Uterus (tissue), 4 donors: ENCODE data around the gene GNB1. TPM values are rescaled to one million over a fixed set of nuclear protein-coding genes. Genes with fewer than 3 reads are reported as not detected.

Experiments used
- DNase-seq, 2 donors: peaks; one replicate each; pipeline ENCODE4 v3.0.0-alpha.2; 2019 to 2020
- H3K27ac ChIP-seq, 2 donors: fragments of 200-600 bp; sonication (generic); 1 replicate in 1 of 2; 2 replicates in 1 of 2; pipeline ENCODE4 v1.5.1; 2016 to 2018
- H3K27me3 ChIP-seq, 2 donors: fragments of 200-600 bp; sonication (generic); one replicate each; pipeline ENCODE4 v1.5.1; 2018 to 2019; ENCODE audit warnings: control low read depth in 1 of 2
- H3K36me3 ChIP-seq, 2 donors: fragments of 200-600 bp; sonication (generic); one replicate each; pipeline ENCODE4 v1.5.1; 2019; ENCODE audit warnings: control low read depth in 1 of 2
- H3K4me1 ChIP-seq, 2 donors: fragments of 200-600 bp; sonication (generic); one replicate each; pipeline ENCODE4 v1.5.1; 2018 to 2019; ENCODE audit warnings: control low read depth in 1 of 2
- H3K4me3 ChIP-seq, 2 donors: fragments of 200-600 bp; sonication (generic); 1 replicate in 1 of 2; 2 replicates in 1 of 2; pipeline ENCODE4 v1.5.1; 2018 to 2019; ENCODE audit warnings: mild to moderate bottlenecking in 1 of 2
- H3K9me3 ChIP-seq, 2 donors: fragments of 200-600 bp; sonication (generic); one replicate each; pipeline ENCODE4 v1.5.1; 2019; ENCODE audit warnings: control low read depth in 1 of 2
- POLR2A ChIP-seq, 2 donors: fragments of 450-650 bp; IDR thresholded peaks; one replicate each; pipeline ENCODE4 v1.6.1; 2016; ENCODE audit warnings: antibody characterized with exemption in 2 of 2, mild to moderate bottlenecking in 1 of 2, moderate library complexity in 1 of 2
- intact Hi-C: fragments of 100-400 bp; cut with DNase I; formaldehyde crosslinking; loops from one replicate; pipeline ENCODE4 v1.15.1; 2023; ENCODE audit warnings: low total_unique reads
- total RNA-seq, 4 donors: library from RNA; depleted of rRNA in 3 of 4; stranded (reverse); fragments of >200 nt in 3 of 4; gene quantifications; one replicate each; pipeline versions ENCODE4 v1.1.0 to v1.2.4, GENCODE V29; 2014 to 2023
- TF ChIP-seq, protein P1 (sequence below), 4 experiments: fragments of 200-600 bp in 2 of 4; fragments of 450-650 bp in 2 of 4; sonication (generic) in 2 of 4; IDR thresholded peaks; one replicate each; pipeline ENCODE4 v1.5.1; 2016 to 2019; ENCODE audit warnings: antibody characterized with exemption in 4 of 4, mild to moderate bottlenecking in 2 of 4, moderate library complexity in 1 of 4
- donor health status: DM: yes; HTN: yes; CAD: no.

Gene GNB1
- total RNA-seq, 4 donors from 2014 or later, result 50.2 to 320 (median 104) TPM

DNA sequence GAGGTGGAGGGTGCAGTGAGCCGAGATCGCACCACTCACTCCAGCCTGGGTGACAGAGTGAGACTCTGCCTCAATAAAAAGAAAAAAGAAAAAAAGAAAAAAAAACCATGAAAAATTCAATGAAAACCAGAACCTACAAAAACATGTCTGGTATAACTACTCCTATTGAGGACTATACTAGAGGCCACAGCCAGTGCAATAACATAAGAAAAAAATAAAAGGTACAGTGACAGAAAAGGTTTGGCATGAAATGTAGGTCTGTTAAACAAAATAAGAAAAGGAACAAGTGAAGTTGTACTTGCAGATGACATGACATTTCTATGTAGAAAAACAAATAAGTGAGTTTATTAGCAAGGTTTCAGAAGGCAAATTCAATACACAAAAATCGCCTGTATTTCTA lies 120.8 kb downstream of the GNB1 start:
- intact Hi-C loops, result no loop called here

DNA sequence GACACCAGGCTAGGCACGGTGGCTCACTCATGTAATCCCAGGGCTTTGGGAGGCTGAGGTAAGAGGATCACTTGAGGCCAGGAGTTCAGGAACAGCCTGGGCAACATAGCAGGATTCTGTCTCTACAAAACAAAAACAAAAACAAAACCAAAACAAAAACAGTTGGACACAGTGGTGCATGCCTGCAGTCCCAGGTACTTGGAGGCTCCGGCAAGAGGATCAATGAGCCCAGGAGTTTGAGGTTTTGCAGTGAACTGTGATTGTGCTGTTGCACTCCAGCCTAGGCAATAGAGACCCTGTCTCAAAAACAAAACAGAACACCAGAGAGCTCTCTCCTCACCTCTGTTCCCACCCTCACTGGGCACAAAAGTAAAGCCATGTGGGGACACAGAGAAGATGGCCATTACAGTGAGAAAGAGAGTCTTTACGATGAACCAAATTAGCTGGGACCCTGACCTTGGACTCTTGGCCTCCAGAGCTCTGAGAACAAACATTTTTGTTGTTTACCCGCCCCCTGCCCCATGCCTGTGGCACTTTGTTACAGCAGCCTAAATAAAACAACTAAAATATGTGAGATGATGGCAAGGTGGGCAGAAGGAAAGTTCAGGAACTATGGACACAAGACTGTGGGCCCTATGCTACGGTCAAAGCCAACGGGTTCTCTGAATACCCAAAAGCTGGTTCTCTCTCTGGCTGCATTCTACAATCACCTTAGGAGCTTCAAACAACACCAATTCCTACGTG lies 122.5 kb downstream of the GNB1 start:
- Histone ChIP-seq H3K36me3 (no peaks in the 10 kb centered on the region), H3K4me1 (no peaks in the 10 kb centered on the region), H3K27me3 (no peaks in the 10 kb centered on the region), H3K27ac (no peak overlapping the region), H3K9me3 (no peaks in the 10 kb centered on the region), H3K4me3 (no peak overlapping the region)
- TF ChIP-seq, protein P1, sequence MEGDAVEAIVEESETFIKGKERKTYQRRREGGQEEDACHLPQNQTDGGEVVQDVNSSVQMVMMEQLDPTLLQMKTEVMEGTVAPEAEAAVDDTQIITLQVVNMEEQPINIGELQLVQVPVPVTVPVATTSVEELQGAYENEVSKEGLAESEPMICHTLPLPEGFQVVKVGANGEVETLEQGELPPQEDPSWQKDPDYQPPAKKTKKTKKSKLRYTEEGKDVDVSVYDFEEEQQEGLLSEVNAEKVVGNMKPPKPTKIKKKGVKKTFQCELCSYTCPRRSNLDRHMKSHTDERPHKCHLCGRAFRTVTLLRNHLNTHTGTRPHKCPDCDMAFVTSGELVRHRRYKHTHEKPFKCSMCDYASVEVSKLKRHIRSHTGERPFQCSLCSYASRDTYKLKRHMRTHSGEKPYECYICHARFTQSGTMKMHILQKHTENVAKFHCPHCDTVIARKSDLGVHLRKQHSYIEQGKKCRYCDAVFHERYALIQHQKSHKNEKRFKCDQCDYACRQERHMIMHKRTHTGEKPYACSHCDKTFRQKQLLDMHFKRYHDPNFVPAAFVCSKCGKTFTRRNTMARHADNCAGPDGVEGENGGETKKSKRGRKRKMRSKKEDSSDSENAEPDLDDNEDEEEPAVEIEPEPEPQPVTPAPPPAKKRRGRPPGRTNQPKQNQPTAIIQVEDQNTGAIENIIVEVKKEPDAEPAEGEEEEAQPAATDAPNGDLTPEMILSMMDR (IDR thresholded peaks at IDR 0.05), result no peak
- TF ChIP-seq POLR2A (IDR thresholded peaks at IDR 0.05), result no peak
- no peak for DNase-seq
- intact Hi-C loops, result no loop called here

More for the DNA sequence above, 120.8 kb downstream of the GNB1 start:
- no peak overlapping the region for H3K4me3 ChIP-seq
- no peak for DNase-seq
- H3K36me3 ChIP-seq, result no peaks in the 10 kb centered on the region
- no peaks in the 10 kb centered on the region for H3K27me3 ChIP-seq
- no peaks in the 10 kb centered on the region for H3K4me1 ChIP-seq
- TF ChIP-seq, protein P1 (IDR thresholded peaks at IDR 0.05), result no peak
- TF ChIP-seq POLR2A (IDR thresholded peaks at IDR 0.05), result no peak
- H3K9me3 ChIP-seq, result no peaks in the 10 kb centered on the region
- H3K27ac ChIP-seq, result no peak overlapping the region

DNA sequence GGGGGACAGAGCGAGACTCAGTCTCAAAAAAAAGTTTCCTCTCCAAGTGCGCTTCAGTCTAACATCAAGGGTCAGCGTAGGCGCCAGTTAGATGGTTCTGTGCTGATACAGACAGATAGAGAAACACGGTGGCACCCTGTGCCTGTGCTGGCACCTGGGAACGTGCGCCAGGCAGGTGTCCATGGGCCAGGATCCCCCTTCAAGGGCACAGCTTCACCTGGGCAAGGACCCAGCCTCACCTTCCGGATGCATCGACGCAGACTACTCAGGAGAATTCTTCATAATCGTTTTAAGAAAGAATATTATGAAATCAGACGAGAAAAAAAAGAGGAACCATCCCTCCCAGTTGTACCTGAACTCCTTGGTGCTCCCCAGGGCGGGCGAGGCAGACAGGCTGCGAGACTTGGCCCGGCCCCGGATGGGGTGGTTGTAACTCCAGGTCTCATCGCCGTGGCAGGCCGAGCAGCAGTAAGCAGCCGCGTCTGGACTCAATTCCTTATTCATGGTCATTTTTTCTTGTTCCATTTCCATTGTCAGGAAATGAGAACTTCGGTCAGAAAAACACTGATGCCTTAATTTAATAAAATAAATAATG lies 125.9 kb downstream of the GNB1 start:
- no peak overlapping the region for H3K27ac ChIP-seq
- DNase-seq, result no peak

DNA sequence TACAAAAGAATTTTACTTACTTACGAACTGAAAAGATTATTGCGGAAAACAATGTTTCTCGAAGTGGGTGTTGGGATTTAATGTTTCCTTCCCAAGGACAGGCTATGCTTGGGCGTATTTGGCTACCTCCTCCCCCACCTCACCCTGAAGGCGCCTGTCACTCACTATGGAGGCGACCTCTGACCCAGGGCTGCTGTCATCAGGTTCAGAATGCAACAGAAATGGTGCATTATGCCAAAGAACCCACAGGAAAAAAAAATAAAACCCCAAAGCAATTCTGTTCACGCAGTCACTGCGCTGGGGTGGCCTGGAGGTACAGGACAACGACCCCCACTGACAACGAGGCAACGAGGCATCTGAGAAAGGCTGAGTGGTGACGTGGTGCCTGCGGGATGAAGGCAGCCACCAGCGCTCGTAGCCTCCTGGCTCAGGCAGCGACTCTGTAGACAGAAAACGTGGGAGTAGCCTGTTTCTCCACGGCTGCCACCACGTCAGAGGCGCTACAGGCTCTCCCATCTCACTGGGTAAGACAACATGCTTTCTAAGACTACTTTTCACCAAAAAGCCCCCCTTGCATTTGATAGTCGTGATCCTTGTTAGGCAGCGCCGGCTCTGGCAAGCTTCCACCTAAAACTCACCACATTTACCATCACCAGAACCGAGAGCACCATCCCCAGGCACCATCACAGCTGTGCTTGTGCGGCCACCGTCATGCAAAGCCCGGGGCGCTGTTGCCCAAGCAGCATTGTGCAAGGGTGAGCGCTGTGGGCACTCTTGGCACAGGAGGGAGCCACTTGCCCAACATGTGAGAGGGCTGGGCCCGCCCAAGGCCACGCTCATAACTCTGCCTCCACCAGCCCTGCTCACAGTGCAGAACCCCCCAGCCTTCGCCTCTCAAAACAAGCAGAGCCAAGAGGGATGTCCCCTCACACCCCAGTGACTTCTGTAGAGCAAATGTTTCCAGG lies 126.9 kb downstream of the GNB1 start:
- Histone ChIP-seq H3K4me3 (no peak overlapping the region), H3K9me3 (no peaks in the 10 kb centered on the region), H3K36me3 (no peaks in the 10 kb centered on the region), H3K4me1 (no peaks in the 10 kb centered on the region), H3K27me3 (no peaks in the 10 kb centered on the region), H3K27ac (no peak overlapping the region)
- intact Hi-C loops, result no loop called here
- DNase-seq, result no peak
- TF ChIP-seq, protein P1 (IDR thresholded peaks at IDR 0.05), result no peak
- TF ChIP-seq POLR2A (IDR thresholded peaks at IDR 0.05), result no peak

More for the DNA sequence above, 125.9 kb downstream of the GNB1 start:
- H3K27me3 ChIP-seq, result no peaks in the 10 kb centered on the region
- no peak overlapping the region for H3K4me3 ChIP-seq
- TF ChIP-seq POLR2A (IDR thresholded peaks at IDR 0.05), result no peak
- TF ChIP-seq, protein P1 (IDR thresholded peaks at IDR 0.05), result no peak
- H3K4me1 ChIP-seq, result no peaks in the 10 kb centered on the region
- no peaks in the 10 kb centered on the region for H3K9me3 ChIP-seq
- intact Hi-C loops, result no loop called here
- no peaks in the 10 kb centered on the region for H3K36me3 ChIP-seq
